ENCODE measurements around the gene VEPH1.

Gene VEPH1

DNA sequence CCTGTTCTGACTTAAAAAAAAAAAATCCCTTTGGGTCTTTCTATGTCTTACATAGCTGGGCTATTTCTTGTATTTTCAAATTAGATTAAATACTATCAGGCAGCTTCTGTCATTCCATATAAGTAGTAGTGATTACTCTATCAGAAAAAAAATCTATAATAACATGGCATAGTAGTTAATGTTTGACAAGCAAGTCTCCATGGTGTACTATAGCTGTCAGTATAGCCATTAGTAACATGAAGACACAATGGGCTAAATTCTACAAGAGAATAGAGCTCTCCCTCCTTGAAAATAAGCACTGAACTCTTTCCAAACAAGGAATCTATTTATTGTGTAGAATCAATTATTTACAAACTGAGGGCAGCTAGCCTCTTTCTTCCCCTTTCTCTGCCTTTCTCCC lies 19.4 kb upstream of the VEPH1 start:
- DNase-seq, result peak; percentile 19

GRCh38 chr3:157520485-157521150 lies 17.4 kb upstream of the VEPH1 start:
- no peak for DNase-seq

GRCh38 chr3:157518881-157519280 lies 15.7 kb upstream of the VEPH1 start:
- DNase-seq, result no peak

DNA sequence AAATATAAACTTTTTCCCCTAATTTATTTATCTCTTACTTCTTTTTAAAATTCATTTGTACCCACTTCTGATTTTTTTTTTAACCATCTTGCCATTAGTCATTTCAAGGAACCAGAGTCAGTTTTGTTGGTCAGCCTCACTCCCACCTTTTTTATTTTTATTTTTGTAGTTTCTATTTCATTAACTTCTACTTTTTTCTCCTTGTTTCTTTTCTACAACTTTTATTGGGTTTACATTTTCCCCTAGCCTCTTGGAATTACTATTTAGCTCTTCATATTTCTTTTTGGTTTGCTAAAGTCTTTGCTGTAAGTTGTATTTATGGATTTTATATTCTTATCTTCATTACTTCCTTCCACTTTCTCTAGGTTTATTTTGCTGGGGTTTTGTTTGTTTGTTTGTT lies 13.7 kb upstream of the VEPH1 start:
- no peak for DNase-seq

- DNase-seq, result no peak
Measured at GRCh38 chr3:157515398-157515797, 12.2 kb upstream of the VEPH1 start.

DNA sequence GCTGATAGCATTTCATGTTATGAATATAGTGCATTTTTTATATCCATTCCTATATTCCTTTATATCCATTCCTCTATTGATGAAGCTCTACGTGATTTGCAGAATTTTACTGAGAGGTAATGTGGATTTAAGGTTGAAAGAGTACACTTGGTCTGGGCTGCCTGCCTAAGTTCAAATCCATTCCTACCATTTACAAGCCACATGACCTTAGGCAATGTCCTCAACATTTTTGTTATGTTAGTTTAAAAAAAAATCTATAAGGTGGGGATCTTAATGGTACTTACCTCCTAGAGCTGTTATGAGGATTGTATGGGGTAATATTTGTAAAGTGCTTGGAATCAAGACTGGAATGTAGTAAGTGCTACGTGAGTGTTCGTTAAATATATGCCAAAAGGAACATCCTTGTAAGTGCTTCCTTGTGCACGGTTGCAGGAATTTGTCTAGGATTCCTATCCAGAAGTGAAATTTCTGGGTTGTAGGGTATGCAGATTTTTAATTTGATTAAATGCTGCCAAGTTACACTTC lies 11.2 kb upstream of the VEPH1 start:
- DNase-seq, result no peak

- DNase-seq, result no peak
Measured at GRCh38 chr3:157513585-157513984, 10.4 kb upstream of the VEPH1 start.

- DNase-seq, result no peak
Measured at GRCh38 chr3:157512534-157512933, 9.3 kb upstream of the VEPH1 start.

DNA sequence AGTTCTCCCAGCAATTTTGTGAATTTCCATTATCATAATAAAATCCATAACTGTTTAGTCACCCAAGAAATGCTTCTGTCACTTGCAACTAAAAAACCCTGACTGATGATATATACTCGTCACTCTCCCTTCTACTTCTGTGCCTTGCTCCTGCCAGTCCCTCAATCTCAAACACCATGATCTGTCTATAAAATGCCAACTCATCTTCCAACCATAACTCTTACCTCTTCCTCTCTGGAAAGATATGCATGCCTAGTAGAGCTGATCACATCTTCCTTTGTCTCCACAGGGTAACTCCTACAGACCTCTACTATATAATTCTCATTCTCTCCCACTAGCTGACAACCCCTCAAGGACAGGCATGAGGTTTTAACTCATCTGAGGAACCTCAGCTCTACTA lies 5.2 kb upstream of the VEPH1 start:
- no peak for DNase-seq

DNA sequence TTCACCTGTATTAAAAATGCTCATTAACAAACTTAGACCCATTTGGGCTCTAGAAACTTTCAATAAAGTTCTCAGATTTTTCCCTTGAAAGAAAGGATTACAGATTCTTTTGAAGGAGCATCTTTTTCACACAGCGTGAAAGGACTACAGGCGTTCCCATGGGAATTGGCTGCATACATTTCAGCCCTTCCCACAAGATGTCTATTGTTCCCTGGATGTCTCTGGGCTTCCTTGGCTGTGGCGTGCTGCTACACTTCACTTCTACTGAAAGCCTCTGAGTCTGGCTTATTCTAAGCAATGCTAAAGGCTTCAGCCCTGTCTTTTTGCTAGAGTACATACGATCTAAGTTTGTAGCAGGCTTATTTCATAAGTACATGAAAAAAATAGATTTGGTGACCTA lies 1.4 kb downstream of the VEPH1 start:
- DNase-seq, result no peak

- no peak for DNase-seq
Measured at GRCh38 chr3:157500232-157500631, 3.0 kb downstream of the VEPH1 start.

DNA sequence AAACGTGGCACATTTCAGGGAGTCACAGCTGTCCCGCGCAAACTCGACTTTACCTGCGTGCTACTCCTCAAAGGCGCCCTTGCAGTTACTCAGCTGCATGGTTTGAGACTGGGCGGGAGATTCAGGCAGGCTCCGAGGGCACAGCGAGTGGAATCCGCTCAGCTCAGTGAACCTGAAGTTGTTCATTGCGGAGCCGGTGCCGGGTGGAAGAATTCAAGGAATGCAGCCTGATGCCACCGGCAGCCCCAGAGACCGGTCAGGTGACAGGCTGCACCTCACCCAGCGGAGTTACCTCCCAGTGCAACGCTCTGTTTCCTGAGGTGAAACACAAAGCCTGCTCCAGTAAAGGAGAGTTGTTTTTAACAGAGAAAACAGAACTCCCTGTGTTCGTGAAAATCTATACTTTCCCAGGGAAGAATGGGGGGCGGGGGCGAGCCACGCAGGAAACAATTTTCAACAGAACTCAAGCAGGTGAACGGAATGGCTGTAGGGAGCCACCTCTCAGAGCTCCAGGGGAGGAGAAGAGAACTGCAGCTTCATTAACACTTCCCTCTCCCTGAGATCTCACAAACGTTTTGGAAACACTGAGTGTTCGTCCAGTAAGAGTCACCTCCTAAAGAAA lies 3.8 kb downstream of the VEPH1 start:
- peak; percentile 68 for DNase-seq

DNA sequence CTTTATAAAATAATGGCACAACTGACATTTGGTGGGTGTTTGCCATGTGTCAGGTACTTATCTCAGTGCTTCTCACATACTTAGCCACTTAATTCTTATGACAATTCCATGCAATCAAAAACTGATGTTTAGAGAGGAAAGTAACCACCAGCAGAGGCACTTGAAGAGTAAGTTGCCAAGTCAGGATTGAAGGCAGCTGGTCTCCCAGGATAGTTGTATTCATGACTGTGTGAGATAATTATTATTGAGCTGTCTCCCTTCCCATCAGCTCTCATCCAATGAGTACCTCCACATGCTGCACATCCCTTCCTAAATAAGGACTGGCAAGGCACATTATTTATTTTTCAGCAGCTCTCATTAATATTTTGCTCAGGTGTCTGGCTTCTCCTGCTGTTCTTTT lies 4.8 kb downstream of the VEPH1 start:
- no peak for DNase-seq

GRCh38 chr3:157495846-157496245 lies 7.4 kb downstream of the VEPH1 start:
- no peak for DNase-seq

DNA sequence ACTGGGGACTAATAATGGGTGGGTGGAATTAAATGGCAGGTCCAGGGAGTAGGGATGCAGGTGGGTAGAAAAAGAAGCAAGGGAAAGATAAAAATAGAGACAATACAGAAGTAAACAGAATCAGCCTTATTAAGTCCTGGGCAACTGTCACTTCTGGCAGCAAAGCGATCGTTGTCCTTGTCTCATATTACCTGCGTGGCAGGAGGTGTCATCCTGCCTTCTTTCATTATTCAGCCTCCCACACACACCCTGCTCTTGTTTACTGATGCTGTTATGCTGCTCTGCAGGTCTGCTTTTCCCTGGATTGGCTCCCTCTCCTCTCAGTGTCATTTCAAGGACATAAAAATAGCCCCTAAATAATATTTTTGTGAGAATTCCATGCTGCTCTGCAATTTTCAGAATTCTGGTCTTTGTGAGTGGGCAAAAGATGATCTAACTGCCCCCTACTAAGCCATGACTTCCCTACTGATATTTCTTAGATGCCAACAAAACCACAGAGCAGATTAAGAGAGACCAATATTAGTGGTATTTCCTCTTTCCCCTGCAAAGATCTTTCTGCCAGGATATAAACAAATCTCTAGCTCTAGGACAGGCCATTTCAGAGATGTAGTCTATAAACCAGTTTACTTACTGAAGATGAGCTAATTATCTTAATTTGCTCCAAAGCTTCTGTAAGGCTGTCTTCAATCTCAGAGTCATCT lies 8.5 kb downstream of the VEPH1 start:
- peak; percentile 65 for DNase-seq

GRCh38 chr3:157493627-157494550 lies 9.3 kb downstream of the VEPH1 start:
- peak; percentile 53 for DNase-seq

GRCh38 chr3:157491136-157491535 lies 12.1 kb downstream of the VEPH1 start:
- peak; percentile 28 for DNase-seq

GRCh38 chr3:157488144-157488543 lies 15.1 kb downstream of the VEPH1 start:
- no peak for DNase-seq

- no peak for DNase-seq
Measured at GRCh38 chr3:157487339-157487738, 15.9 kb downstream of the VEPH1 start.

DNA sequence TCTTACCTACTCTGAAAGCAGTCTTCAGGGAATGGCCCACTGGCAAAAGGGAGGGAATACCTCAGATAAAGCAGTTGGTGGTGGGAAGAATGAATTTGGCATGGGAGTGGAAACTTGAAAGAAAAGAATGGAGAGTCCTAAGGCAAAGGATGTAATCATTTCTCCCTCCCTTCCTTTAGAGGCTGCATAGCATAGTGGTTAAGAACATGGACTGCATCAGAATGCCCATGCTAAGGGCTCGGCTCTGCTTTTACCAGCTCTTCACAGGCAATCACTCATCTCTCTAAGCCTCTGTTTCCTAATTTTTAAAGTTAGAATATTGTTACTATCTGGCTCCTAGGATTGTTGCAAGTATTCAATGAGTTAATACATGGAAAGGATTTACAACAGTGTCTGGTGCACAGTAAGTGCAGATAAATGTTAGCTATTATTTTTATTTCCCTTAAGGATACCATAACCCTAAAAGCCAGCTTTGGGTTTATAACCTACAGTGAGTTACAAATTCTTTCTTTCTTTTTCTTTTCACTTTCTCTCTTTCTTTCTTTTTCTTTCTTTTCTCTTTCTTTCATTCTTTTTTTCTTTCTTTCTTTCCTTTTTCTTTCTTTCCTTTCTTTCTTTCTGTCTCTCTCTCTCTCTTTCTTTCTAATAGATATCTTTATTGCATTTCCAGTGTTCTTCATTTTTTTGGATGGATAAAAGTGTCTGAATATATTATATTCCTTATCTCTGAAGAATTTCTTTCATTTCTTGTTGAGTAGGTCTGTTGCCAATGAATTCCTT lies 23.6 kb downstream of the VEPH1 start:
- no peak for DNase-seq

DNA sequence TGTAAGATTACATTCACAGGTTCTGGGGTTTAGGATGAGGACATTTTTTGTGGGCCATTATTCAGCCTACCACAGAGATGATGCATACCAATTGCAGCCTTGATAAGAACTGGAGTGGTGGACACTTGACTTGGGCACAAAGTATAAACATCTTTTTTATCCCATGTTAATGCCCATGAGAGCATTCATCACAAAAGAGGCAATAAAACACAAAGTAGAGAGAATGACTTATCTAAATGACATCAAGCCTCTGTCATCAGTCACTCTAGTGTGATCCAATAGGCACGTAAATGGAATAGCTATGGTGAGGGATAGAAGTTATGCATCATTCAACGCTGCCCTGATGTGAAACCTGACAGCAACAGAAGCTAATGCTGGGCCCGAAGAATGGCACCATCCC lies 25.8 kb downstream of the VEPH1 start:
- DNase-seq, result peak; percentile 63

- DNase-seq, result peak; percentile 64
Measured at GRCh38 chr3:157475921-157476414, 27.2 kb downstream of the VEPH1 start.

Measured in DMS53 (cell line).